ENCODE measurements around the gene UNKL.

Gene UNKL

GRCh38 chr16:1367486-1368174 is 46.9 kb downstream of the UNKL start:
- Histone ChIP-seq H3K36me3 (ENCODE audit: control insufficient read depth in 2 of 2, insufficient read depth in 1 of 2, low read length in 2 of 2) (peaks cover 0 to 62% of the 10 kb centered on the region in 2 experiments; a peak in 2 of 3 replicates), H3K9me3 (ENCODE audit: control insufficient read depth, insufficient read depth, low read depth, low read length) (no peaks in the 10 kb centered on the region), H3K4me1 (ENCODE audit: control insufficient read depth, insufficient read depth, low read length) (no peaks in the 10 kb centered on the region), H3K27ac (ENCODE audit: extremely low read depth, low read depth, low read length) (no peak overlapping the region), H3K4me3 (ENCODE audit: low read depth, low read length) (no peak overlapping the region)
- POLR2A ChIA-PET, result interaction anchor here (0.6 kb wide), 1 partner anchor 133 kb away, joined by 4 read pairs; no protein-coding TSS in a partner anchor
- CTCF ChIA-PET, result no interaction called here
- TF ChIP-seq ZNF670 (tag by site-specific recombination; IDR thresholded peaks at IDR 0.05; ENCODE audit: low read depth) (no peak), ZNF555 (tag by site-specific recombination; conservative IDR thresholded peaks at IDR 0.05) (no peak), ZNF335 (tag by site-specific recombination; conservative IDR thresholded peaks at IDR 0.05) (no peak), ZNF169 (tag by site-specific recombination; IDR thresholded peaks at IDR 0.05) (no peak), ZNF133 (tag by site-specific recombination; IDR thresholded peaks at IDR 0.05) (no peak), ZNF146 (tag by site-specific recombination; IDR thresholded peaks at IDR 0.05) (no peak), ZNF518A (tag by site-specific recombination; conservative IDR thresholded peaks at IDR 0.05; ENCODE audit: low read depth) (no peak), ZBTB26 (tag by site-specific recombination; optimal IDR thresholded peaks at IDR 0.05) (no peak), ZBTB20 (tag by site-specific recombination; IDR thresholded peaks at IDR 0.05) (no peak), BCL6B (tag by site-specific recombination; IDR thresholded peaks at IDR 0.05) (no peak), ZSCAN4 (tag by site-specific recombination; IDR thresholded peaks at IDR 0.05) (no peak), SETDB1 (IDR thresholded peaks at IDR 0.05; ENCODE audit: insufficient read length, low read length) (no peak), SALL2 (tag by site-specific recombination; IDR thresholded peaks at IDR 0.05; ENCODE audit: borderline replicate concordance) (no peak), ZNF394 (tag by site-specific recombination; IDR thresholded peaks at IDR 0.05; ENCODE audit: borderline replicate concordance) (no peak), HIC1 (tag by site-specific recombination; IDR thresholded peaks at IDR 0.05) (no peak), EGR2 (tag by site-specific recombination; IDR thresholded peaks at IDR 0.05; ENCODE audit: low read depth) (no peak), ZSCAN5A (tag by site-specific recombination; IDR thresholded peaks at IDR 0.05) (no peak), ZBTB17 (tag by site-specific recombination; IDR thresholded peaks at IDR 0.05) (no peak), ZNF292 (tag by site-specific recombination; IDR thresholded peaks at IDR 0.05; ENCODE audit: borderline replicate concordance, low read depth) (no peak)
